KOPT-K1 (cell line): ENCODE data around the gene CYP4F2.
"Not testable (repeated sequence)": the region's sequence is repeated elsewhere in the genome, so short reads cannot be mapped to it uniquely, and the experiment has no call there.

Experiments
- H3K27ac ChIP-seq: fragments of 200-600 bp; sonication (generic); 2 replicates; pipeline ENCODE4 v1.5.1; 2016; ENCODE audit warnings: antibody characterized with exemption, mild to moderate bottlenecking, low read depth, low read length; ENCODE audit not compliant: poor library complexity, severe bottlenecking
- H3K36me3 ChIP-seq: fragments of 200-600 bp; sonication (generic); 2 replicates; pipeline ENCODE4 v1.5.1; 2017; ENCODE audit warnings: antibody characterized with exemption, mild to moderate bottlenecking, low read length, moderate library complexity; ENCODE audit not compliant: insufficient read depth
- H3K9me3 ChIP-seq: fragments of 200-600 bp; sonication (generic); 2 replicates; pipeline ENCODE4 v1.5.1; 2017; ENCODE audit warnings: antibody characterized with exemption, low read length, mild to moderate bottlenecking; ENCODE audit not compliant: insufficient read depth, poor library complexity, severe bottlenecking

CYP4F2 gene

DNA sequence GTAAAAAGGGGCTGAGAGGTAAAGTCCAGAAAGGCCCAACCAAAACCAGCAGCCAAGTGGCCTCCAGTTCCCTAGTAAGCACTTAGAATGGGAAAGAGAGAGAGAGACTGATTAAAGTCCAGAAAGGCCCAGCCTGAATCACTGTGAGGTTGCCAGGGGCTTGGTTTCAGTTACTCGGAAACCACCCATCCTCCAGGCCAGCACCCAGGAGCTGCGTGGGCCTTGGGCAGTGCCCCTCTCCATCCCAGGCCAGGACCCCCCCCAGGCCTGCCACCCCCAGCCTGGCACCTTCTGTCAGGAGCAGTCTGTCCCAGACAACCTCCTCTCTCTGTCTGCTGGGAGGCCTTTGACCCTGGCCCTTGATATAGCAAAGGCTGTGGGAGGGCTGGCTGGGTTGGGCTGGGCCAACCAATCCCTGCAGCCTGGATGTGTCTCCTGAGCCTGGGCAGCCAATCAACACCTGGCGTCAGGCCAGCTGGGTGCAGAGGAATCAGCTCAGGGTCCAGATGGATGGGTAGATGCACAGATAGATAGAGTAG, at the start of gene CYP4F2:
Gene CYP4F2 (minus strand): TSS at position 337 of the 539 bp plus-strand sequence. CDS start 463 bp downstream, outside the sequence.
- peaks cover 10% of the 10 kb centered on the region for H3K9me3 ChIP-seq
- no peak within 1 kb of the TSS for H3K27ac ChIP-seq
- H3K36me3 ChIP-seq, result peaks cover 4% of the 10 kb centered on the region; the same call in 1 of the 2 replicates

DNA sequence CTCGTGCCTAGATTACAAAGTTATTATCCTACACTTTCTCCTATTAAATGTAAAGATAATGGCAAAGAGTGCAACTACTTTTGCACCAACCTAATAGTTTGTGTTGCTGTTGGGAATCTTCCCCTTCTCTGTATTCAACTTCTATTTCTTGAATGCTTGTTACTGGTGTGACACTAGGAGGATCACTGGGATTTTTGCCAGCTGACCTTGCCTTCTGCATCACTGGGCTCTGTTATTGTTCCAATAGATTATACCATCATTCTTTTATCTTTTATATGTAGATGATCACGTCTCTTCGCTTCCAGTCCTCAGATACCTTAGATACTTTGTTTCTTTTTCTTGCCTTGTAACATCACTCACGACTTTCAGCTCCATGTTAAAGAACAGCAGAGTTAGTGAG, 47.4 kb upstream of the CYP4F2 start:
- Histone ChIP-seq H3K27ac (no peak overlapping the region), H3K9me3 (peaks cover 24% of the 10 kb centered on the region), H3K36me3 (no peaks in the 10 kb centered on the region)

DNA sequence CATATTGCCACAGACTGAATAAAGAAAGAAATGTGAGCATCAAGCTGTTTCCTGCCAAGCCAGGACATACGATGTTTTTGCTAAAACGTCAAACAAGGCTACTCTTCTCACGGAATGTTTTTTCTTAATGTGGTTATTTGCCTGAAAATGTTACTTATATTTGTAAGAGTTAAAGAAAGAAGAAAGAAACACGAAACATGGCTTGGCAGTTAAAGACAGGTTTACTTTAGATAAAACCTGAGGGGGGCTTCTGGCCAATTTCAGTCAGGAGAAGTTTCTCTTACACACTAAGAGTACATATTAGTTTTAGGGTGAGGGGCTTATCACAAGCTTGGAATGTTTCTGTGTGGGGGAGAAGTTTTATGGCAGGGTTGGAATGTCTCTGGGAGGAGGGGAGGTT, 46.5 kb upstream of the CYP4F2 start:
- Histone ChIP-seq H3K36me3 (no peaks in the 10 kb centered on the region), H3K9me3 (peaks cover 17% of the 10 kb centered on the region), H3K27ac (no peak overlapping the region)

GRCh38 chr19:15937771-15938170, 39.9 kb upstream of the CYP4F2 start:
- H3K9me3 ChIP-seq, result peaks cover 17% of the 10 kb centered on the region
- H3K27ac ChIP-seq, result no peak overlapping the region
- no peaks in the 10 kb centered on the region for H3K36me3 ChIP-seq

DNA sequence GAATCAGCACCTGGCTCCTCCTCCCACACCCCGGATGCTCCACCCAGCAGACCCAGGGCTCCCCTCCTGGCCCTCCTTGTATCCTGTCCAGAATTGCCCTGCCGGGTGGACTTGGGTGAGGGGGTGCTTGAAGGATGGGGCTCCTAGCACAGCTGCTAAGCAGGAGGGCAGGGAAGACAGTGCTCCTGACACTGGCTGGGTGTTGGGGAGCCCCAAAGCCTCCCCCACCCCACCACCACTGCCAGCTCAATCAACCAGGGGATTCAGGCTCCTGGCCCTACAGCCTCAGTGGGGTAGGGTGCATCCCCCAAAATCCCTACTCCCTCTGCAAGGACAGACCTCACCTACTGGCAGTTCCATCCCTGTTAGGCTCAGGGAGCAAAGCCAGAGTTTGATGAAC, 39.1 kb upstream of the CYP4F2 start:
- Histone ChIP-seq H3K36me3 (no peaks in the 10 kb centered on the region), H3K27ac (no peak overlapping the region), H3K9me3 (peaks cover 17% of the 10 kb centered on the region)

GRCh38 chr19:15936173-15936572, 38.3 kb upstream of the CYP4F2 start:
- Histone ChIP-seq H3K27ac (no peak overlapping the region), H3K9me3 (peaks cover 17% of the 10 kb centered on the region), H3K36me3 (no peaks in the 10 kb centered on the region)

GRCh38 chr19:15935167-15935702, 37.4 kb upstream of the CYP4F2 start:
- Histone ChIP-seq H3K27ac (no peak overlapping the region), H3K9me3 (peaks cover 17% of the 10 kb centered on the region), H3K36me3 (no peaks in the 10 kb centered on the region)

DNA sequence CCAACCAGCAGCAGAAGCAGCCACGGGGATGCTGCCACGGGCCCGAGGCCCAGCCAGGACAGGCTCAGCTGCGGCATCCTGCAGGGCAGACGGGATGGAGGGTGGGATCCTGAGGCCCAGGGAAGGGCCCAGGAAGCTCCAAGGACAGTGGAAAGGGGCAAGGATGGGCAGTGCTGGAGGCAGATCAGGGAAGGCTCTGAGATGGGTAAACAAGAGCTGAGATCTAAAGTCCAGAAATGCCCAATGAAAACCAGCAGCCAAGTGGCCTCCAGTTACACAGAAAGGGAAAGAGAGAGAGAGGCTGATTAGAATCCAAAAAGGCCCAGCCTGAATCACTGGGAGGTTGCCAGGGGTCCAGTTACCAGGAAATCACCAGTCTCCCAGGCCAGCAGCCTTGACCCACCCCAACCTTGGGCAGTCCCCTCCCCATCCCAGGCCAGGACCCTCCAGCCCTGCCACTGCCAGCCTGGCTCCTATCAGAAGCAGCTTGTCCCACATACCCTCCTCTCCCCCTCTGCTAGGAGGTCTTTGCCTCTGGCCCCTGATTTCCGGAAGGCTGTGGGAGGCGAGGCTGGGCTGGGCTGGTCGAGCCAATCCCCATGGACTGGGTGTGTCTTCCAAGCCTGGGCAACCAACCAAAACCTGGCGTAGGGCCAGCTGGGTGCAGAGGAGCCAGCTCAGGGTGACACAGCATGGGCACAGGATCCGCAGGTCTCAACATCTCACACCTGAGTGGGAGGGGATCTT, 36.6 kb upstream of the CYP4F2 start, which contains the start of gene CYP4F11:
Gene CYP4F11 (minus strand): TSS at position 198 of the 747 bp plus-strand sequence. CDS start 121 bp downstream, at position 77.
- no peaks in the 10 kb centered on the region for H3K36me3 ChIP-seq
- H3K9me3 ChIP-seq, result peaks cover 17% of the 10 kb centered on the region
- no peak within 1 kb of the TSS for H3K27ac ChIP-seq

GRCh38 chr19:15933761-15934331, 36.0 kb upstream of the CYP4F2 start:
- H3K27ac ChIP-seq, H3K36me3 ChIP-seq: not testable (repeated sequence)
- H3K9me3 ChIP-seq, result peaks cover 14% of the 10 kb centered on the region

DNA sequence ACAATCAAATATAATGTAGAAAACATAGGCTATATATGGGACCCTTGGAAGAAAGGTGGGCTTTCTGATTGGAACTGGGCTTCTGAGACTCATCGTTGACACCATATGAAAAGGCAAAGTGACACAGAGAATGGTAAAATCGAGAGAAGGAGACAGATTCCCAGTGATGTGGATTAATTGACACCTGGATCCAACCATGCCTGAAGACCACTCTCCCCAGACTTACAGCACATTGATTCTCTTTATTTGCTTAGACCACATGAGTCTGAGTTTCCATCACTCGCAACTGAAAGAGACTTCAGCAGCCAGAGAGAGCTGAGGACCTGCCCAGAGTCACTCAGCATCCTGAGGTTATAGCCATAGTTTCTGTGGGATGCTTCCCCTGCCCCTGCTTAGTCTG, 30.4 kb upstream of the CYP4F2 start:
- H3K27ac ChIP-seq, result no peak overlapping the region
- H3K9me3 ChIP-seq, result no peaks in the 10 kb centered on the region
- no peaks in the 10 kb centered on the region for H3K36me3 ChIP-seq

DNA sequence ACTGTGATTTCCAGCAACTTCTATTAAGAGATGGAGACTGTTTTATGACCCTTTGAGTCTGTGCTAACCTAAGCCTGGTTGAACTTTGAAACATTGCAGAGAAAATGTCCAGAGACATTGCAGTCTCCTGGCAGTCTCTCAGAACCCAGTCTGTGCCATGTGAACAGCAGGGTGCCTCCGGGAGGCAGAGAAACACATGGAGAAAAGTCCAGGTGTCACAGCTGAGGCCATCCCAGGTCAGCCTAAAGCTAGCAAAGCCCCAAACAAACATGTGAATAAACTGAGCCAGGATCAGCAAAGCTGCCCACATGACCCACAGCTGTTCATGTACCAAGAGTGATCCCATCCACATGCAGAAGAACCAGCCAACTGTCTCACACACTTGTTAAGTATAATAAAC, 28.6 kb upstream of the CYP4F2 start:
- Histone ChIP-seq H3K36me3 (no peaks in the 10 kb centered on the region), H3K27ac (no peak overlapping the region), H3K9me3 (no peaks in the 10 kb centered on the region)

DNA sequence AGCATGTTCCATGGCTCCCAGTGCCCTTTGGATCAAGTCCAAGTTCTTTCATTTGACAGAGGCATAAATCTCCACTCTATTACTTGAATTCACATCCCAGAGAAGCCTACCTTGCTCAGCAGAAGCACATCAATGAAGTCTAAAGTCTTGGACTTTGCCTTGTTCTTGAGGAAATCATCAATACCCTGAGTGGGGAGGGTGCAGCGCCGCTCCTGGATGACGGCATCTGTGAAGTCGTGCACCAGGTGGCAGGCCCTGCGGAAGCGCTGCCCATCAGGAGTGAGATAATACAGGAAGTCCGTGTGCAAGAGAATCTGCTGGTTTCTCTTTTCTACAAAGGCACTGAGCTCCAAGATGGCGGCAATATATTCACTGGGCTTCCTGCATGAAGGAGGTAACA, 25.8 kb upstream of the CYP4F2 start:
- Histone ChIP-seq H3K9me3 (no peaks in the 10 kb centered on the region), H3K36me3 (no peaks in the 10 kb centered on the region), H3K27ac (no peak overlapping the region)

DNA sequence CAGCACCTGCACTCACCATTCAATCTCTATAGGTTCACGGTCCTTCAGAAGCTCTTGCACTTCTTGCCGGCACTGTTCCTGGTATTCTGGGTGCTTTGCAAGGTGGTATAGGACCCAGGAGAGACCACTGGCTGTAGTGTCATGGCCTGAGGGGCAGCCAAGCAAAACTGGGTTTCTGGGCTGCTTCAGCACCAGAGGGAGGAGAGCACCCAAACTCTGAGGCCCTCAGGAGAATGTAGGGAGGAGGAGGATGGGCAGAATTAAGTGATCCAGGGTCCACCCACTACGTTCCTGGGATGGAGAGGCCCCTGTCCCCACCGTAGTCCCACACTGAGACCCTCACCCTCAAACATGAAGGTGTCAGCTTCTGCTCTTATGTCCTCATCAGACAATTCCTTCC, 24.1 kb upstream of the CYP4F2 start:
- no peak overlapping the region for H3K27ac ChIP-seq
- no peaks in the 10 kb centered on the region for H3K36me3 ChIP-seq

DNA sequence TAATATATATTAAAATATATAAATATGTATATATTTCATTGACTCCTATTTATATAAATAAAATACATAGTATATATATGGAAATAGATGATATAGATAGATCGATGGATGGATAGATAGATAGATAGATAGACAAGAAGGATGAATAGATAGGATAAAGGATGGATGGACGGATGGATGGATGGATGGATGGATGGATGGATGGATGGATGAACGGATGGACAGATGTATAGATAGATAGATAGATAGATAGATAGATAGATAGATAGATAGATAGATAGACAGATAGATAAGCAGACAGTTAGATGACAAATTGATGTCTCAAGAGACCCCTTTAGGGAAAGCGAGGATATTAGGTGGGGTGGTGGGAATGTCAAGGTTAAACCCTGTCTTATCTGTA, 21.4 kb upstream of the CYP4F2 start:
- H3K27ac ChIP-seq, result no peak overlapping the region
- H3K36me3 ChIP-seq, result no peaks in the 10 kb centered on the region
- peaks cover 27% of the 10 kb centered on the region for H3K9me3 ChIP-seq

More for the DNA sequence above, 24.1 kb upstream of the CYP4F2 start:
- peaks cover 2% of the 10 kb centered on the region for H3K9me3 ChIP-seq

GRCh38 chr19:15915109-15915508, 17.2 kb upstream of the CYP4F2 start:
- Histone ChIP-seq H3K36me3 (no peaks in the 10 kb centered on the region), H3K9me3 (peaks cover 31% of the 10 kb centered on the region), H3K27ac (no peak overlapping the region)
